HG02870 (cell line): ENCODE results near the gene MSL1.

Experiments
- ATAC-seq: cut with Tn5 transposase; IDR thresholded peaks from one replicate; pipeline ENCODE4 v1.9.1; 2021; ENCODE audit warnings: mild to moderate bottlenecking, moderate library complexity; ENCODE audit not compliant: unreplicated experiment

The MSL1 gene

DNA sequence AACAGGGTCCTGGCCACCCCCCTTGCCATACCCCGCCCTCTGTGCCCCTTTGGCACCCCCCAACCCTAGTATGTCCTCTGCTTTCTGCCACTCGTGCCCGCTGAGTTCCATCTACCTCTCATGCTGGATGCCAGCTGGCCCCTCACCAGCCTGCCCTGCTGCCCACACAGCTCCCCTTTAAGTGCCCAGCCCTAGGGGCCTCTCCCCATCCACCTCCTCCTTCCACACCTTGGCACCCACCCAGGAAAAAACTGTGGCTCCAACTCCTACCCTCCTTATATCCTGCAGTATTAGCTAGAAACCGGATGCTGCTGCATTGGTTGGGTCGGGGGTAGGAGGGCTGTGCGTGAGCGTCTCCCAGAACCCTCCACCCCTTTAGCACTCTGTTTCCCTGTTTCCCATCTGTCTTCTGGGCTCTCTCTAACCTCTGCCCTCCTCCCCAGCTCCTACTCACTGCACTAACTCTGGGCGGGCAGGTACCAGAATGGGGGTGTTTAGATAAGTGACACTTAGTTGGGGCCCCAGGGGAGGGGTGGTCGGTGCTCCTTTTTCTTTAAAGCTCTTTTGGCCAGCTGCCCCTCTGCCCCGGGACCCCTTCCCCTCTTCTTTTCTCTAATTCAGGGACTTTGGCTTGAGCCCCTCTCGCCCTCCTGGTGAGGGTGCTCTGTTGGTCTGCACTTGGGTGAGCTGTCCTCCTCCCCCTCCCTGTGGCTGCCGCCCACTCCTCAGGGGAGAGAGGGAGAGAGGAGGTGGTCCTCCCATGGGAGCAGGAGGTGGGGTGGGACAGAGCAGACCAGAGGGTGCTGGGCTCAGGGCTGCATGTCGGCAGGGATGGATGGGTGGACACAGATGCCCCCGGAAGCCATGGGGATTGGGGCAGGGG is 31.3 kb upstream of the MSL1 start:
- ATAC-seq, result no peak

DNA sequence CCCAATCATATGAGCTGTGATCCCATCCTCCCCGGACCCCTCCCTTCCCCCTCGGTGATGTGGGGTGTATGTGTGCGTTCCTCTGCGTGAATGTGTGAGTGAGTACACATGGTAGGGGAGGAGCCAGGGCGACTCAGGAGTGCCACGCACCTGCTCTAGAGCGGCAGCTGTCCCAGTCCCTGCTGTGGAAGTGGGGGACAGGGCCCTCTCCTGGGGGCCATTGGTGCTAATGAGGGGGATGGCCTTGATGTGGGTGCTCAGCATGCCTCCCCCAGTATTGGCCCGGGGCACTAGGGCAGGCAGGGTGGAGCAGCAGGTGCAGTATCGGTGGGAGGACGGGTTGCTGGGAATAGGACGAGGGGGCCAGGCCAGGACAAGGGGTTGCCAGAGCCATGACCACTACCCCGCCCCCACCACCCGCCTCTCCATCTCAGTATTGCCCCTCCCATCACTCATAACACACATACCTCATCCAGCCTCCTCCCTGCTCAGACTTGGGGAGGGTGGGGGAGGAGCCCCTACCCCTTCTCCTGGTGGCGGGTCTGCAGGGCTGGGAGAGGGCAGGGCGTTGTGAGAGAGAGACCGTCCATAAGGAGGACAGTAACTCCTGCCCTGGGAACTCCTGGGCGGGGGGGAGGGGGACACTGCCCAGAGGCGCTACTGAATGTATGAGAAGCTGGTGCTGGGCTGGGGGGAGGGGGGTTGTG is 29.9 kb upstream of the MSL1 start:
- no peak for ATAC-seq

DNA sequence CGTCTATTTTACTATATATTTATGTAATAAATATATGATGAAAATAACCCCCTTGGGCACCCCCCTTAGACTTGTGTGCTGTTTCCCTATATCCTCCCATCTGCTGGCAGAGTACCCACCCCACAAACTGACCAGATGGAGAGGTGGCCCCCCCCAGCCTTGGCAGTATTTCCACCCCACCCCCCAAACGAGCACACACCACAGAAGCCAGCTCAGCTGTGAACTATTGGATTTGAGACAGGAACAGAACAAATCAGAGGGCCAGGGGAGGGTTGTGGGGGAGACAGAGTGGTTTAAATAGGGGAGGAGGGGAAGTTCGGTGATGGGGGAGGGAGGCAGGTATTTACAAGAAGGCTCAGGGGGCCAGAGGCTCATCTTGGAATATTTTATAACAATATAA is 29.2 kb upstream of the MSL1 start:
- no peak for ATAC-seq

DNA sequence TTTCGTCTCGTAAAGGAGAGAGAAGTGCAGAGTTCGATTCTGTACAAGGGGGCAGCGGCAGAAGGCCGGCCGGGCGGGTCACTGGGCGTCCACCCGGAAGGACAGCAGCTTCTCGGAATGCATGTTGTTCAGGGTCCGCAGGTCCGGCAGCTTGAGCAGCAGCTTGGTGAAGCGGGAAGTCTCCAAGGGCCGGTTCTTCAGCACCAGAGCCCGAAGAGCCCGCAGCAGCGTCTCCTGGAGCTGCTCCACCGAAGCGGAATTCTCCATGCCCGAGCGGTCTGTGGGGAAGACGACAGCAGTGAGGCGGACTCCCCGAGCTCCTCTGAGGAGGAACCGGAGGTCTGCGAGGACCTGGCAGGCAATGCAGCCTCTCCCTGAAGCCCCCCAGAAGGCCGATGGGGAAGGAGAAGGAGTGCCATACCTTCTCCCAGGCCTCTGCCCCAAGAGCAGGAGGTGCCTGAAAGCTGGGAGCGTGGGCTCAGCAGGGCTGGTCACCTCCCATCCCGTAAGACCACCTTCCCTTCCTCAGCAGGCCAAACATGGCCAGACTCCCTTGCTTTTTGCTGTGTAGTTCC is 28.7 kb upstream of the MSL1 start:
- no peak for ATAC-seq

DNA sequence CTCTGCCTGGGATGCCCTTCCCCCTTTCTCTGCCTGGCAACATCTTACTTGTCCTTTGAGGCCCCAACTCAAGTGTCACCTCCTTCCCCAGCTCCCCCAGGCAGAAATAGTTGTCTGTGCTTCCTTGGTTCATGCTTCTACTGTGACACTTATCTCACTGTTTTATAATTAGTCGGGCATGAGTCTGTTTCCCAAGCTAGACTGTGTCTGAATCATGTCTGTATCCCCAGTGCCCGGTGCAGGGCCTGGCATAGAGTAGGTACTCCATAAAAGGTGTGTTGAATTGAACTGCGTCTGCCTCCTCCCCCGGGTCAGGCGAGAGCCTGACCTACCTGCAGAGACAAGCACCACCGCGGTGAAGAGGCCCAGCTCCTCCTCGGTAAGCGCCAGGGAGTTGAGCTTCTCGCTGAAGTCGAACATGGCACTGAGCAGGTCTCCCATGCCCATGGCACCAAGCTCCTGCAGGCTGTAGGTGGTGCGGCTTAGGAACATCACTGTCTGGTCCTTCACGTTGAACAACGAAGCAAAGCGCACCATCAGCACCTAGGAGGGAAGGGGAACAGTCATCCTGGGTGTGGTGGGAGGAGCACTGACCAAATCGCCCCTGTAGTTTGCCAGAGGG is 28.1 kb upstream of the MSL1 start:
- no peak for ATAC-seq

DNA sequence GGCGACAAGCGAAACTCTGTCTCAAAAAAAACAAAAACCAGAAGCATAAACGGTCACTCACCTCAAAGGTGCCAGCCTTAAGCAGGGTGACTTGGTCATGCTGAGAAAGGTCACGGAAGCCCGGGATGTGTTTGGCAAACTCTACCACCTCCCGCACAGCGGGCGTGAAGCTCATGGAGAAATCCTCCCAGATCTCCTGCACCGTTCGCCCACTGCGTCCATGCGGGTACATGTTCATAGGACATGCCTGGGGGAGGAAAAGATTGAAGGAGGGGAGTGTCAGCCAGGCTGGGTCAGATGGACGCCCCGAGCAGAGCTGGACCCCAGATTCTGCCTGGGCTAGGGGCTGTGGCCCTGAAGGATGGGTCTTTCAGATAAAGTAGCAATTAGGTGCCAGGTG is 26.9 kb upstream of the MSL1 start:
- no peak for ATAC-seq

DNA sequence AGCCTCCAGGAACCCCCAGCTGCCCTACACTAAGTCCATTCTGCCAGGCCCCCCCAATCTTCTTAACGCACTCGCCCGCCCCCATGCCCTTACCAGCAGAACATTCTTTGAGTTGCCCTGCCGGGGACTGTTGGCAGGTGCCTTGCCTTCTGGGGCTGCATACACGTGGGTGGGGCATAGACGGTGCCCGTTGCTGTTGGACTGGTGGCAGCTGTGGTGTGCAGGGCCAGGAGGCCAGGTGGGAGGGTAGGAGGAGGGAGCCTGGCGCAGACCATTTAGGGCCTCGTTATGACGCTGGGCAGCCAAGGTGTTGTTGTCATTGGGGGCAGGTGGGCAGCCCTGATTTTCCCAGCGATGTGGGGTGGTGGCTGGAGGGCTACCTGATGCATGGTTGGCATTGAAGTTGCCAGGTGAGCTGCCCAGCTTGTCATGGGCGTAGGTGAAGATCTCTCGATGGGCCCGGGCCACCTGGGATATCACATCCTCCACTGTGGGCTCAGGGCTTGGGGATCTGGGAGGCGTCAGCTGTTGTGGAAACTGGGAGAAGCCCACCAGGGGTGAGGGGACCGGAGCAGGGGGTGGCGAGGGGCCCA is 26.3 kb upstream of the MSL1 start:
- ATAC-seq, result no peak

DNA sequence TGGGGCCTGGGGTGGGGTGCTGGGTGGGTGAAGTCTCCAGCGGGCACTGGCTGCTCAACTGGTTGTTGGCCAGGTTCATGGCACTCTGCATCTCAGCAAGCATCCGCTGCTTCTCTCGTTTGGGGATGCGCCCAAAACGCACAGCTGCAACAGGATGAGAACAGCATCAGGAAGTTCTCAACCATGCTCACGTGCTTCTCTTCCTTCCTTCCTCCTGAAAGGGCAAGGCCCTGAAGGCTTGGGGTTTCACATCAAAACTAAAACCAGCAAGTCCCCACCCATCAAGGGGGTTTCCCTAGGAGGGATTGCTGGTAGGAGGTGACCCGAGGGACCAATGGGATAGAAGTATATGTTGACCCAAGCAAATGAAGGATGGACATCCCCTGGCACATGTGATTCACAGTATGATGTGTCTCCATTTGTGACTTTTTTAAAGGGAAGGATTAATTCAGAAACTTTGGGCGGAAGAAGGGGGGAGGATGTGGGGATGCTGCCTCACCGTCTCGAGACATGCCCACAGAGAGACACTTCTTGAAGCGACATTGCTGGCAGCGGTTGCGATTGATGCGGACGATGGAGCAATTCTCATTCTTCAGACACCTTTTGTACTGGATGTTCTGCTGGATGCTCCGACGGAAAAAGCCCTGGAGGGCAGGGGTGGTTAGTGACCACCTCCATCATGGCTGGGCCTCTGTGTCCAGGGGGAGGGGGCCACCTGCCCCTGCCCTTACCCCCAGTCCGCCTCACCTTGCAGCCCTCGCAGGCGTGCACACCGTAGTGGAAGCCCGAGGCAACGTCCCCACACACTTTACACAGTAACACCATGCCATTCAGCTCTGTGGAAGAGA is 25.6 kb upstream of the MSL1 start:
- peak; percentile 71 for ATAC-seq

DNA sequence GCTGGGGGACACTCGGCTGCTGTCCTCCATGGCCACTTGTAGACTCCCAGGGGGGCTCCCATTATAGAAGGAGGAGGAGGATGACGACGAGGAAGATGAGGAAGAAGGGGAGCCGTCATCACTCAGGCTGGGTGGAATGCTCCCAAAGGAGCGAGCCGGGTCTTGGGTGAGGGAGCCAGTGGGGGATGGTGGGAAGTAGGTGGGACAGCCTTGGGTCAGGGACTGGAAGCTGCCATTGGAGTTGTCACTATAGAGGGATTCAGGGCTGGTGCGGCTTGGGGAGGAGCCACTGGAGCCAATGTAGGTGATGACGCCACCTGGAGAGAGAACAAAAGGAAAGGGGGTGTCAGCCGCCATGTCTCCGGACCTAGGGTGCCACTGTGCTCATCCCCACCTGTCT is 24.7 kb upstream of the MSL1 start:
- ATAC-seq, result no peak

DNA sequence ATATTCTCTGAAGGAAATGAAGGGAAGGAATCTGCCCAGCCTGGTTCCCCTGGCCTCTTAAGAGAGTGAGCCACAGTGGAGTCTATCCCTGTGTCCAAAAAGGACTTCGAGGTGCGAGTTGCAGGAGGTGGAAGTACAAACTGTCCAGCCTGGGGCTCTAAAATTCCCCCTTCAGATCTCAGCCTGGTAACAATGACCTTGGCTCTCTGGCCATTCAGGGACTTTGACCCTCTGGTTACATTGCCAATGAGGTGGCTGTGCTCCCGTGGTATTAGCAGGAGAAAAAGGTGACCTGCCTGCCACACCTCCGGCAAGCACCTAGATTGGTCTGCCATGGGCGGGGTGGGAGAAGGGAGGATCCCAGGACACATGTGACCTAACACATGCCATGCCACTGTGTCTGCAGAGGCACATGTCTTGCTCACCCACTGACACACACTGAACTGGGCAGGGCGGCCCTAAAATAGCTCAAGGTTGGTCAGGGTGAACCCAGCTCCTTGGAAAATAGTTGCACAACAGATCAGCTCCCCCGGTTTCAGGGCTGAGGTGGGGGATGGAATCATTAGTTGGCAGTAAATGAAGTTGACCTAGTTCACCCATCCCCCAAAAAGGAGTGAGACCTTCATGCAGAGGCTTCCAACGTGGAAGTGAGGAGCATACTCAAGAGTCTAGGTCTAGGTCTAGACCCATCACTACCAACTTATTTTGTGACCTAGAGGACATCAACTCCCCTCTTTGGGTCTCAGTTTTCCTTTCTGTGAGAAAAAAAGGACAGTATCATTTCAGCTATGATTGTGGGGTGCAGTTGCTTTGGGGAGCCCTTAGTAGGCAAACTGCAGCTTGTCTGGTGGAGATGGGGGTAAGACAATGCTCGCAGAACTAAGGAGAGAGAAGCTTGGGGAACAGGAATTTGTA is 23.6 kb upstream of the MSL1 start:
- no peak for ATAC-seq

DNA sequence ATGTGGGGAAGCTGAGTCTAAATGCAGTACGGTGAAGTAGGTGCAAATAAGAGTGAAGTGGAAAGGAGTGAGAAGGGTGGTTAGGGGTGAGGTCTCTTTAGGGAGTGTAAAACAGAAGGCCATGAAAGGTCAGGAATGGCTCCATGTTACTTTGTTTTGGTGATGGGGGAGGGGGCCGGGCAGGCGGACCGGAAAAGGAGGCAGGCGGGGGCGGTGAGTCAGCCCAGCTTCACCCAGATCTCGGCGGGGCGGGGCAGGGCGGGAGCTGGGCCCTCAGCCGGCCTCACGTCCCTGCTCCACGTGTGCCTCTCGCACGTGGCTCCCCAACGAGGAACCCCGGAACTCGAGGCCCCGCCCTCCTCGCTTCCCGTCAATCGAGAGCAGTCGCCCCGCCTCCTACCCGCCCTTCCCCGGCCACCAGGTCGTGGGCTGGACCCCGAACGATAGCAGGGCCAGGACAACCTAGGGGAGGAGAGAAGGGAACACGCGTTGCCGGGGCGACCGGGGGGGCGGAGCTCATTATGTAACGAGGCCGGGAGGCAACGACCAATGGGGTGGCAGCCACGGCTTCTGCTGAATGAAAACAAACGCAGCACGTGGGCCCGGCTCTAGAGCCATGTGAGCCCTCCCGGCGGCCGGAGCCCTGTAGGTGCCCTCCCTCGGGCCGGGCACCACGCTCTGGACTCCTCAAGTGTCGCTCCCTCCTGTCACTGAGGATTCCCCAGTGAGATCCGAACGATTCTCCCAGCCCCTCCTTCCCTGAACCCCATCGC is 22.7 kb upstream of the MSL1 start:
- ATAC-seq, result peak; percentile 36

DNA sequence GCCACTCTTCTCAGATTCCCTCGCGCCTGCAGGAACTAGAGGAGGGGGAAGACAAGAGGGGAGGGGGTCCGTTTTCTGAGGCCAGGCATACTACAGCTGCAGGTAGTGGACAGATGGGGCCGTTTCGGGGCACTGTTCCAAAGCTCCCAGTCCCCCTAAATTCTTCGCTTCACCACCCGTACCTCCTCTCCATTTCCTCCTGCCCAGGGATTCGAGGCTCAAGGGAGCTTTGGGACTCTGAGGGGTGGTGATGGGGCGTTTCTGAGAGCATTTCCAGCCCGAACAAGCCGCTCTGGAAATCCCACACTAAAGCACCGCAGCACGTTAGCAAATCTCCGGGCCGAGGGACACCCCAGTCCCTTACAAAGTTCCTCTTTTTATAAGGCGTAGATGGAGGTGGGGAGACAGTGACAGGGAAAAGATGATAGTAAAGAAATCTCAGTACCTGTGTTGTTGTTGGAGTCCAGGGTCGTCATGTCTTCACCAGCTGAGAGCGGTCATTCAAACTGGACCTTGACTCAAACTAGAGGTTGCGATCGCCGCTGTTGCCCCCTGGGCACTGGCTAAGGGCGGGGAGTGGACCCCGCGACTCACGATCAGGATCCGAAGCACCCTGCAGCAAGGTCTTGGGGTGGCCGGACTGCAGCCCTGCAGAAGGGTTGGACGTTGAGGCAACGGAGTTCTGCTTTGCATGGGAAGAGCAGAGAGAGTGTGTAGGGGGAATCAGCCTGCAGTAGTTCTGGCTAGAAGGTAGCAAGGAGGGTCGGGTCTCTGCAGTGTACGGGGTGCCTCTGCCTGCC is 22.0 kb upstream of the MSL1 start:
- no peak for ATAC-seq

DNA sequence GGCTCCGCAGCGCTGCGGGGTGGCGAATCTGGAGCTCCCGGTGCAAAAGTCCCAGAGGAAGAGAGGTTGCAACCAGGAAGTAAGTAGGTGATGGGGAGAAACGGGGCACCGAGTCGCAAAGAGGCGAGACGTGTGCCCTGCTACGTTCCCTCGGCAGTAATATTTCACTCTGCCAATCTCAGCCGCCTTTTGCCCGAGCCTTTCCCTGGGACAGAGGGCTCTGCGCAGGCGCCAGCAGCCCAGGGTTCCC is 21.4 kb upstream of the MSL1 start, which contains the start of gene NR1D1:
NR1D1 (minus strand) TSS at position 171 of the 250 bp plus-strand sequence. CDS start 495 bp downstream, outside the sequence.
- ATAC-seq, result no peak

DNA sequence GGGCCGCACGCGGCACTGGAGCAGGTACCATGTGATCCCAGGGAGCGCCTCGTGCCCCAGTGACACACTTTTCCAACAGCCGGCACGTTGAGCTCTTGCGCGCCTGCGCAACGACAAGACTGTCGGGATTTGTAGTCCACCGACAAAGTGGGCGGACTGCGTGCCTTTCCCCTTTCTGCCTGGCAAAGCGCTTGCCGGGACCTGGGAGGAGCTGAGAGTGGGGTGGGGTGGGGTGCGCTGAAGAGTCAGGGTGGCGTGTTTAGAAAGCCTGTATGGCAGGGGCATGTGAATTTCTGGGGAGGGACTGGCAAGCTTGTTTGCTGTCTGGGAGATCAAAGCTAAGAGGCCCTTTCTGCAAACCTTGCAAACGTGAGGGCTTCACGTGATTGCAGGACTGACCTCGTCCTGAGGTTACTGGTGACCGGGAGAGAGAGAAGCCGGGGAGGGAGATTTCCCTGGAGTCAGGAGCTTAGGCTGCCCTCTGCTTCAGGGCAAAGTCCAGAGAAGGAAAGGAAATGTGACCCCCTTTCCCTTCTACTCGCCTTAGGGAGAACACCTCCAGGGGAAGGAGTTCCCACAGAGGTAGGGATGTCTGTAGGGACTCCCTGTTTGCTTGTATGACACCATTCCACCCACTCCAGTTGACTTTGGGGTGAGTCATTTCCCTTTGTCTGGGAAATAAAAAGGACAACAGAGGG is 21.0 kb upstream of the MSL1 start:
- no peak for ATAC-seq

DNA sequence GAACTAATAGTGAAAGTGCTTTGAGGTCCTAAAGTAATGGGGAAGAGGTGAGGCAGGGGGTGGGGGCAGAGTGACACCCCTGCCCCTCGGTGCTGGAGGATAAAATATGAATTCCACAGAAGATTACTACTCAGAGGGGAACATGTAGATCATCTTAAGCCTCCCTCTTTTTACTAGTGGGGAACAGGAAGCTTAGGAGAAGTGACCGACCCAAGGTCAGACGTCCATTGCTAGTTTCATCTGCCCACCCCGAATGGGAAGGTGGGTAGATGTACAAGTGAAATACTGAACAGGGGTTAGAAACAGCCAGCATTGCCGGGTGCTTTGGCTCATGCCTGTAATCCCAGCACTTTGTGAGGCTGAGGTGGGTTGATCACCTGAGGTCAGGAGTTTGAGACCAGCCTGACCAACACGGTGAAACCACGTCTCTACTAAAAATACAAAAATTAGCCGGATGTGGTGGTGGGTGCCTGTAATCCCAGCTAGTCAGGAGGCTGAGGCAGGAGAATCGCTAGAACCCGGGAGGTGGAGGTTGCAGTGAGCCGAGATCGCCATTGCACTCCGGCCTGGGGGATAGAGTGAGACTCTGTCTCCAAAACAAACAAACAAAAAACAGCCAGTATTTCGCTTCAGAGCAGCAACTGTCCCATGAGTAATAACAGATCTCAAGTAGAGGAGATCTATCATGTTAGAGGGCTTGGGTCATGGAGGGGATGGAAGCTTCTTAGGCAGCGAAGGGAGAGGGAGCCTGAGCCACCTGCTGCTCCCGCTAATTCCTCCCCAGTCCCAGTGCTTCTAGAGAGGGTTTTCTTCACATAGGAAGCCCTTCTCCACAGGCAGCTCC is 20.2 kb upstream of the MSL1 start:
- no peak for ATAC-seq

DNA sequence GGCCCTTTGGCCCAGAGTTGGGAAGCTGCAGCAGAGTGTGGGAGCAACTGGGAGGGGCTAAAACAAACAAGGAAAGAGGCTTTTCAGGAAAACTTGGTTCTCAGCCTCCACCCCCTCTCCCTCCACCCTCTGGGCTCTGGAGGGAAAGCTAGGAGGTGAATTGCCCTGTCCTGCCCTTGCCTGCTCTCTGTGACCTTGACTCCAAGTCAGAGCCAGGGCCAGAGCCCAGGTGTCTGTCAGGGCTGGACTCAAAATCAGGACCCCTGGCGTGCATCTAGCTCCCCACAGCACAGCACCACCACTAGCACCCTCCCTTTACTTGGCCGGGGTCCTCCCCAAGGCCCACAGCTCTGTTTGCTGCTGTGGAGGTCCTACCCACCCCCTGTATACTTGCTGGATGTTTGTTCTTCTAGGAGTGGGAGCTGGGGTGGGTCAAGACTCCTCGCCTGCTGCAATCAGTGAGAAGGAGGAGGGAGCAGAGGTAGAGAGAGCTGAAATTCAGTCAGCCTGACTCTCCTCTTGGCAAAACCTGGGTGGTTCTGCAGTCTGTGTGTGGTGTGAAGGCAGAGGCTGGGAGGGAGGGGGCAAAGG is 18.6 kb upstream of the MSL1 start:
- ATAC-seq, result no peak
